Measurements from ENCODE around the gene PCID2.

The PCID2 gene

DNA sequence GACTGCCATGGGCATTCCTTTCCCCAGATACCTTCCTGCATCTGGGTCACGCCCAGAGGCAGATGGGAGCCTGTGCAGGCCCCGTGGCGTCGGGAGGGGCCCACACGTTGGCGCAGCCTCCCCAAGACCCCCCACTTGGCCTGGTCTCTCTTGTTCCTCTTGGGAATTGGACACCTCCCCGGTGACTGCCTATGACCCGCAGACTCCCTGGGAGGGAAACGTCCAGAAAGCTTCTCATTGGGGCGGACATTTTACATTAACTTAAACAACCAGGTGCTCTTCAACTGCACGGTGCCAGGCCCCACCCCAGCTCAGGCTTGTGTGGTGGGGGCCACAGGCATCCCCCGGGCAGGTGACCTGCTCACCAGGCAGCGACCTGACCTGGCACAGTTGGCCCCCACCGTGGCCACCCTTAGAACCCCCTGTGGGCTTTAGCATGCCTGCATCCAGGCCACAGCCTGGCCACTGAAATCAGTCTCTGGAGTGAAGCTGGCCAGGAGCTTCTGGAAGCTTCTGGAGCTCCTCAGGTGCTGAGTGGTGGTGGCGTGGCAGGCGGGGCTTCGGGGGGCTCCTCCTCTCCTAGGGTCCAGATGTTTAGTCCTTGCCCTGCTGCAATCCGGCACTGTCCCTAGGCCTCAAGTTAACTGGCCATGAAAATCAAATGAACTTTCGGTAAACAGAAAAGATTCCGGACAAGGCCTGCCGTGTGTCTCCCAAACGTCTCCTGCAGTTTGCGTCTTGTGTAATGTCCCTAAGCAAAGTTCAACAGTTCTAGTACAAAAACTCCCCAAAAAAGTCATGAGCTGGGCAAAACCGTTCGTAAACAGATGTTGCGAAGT lies 58.5 kb downstream of the PCID2 start:
- no peak for DNase-seq (ENCODE audit: low read depth)

- DNase-seq (ENCODE audit: low read depth): no peak
These were observed 59.4 kb downstream of the PCID2 start for GRCh38 chr13:113148940-113149503.

GRCh38 chr13:113148407-113148806 lies 60.1 kb downstream of the PCID2 start:
- DNase-seq (ENCODE audit: low read depth): no peak

GRCh38 chr13:113147206-113147605 lies 61.3 kb downstream of the PCID2 start:
- no peak for DNase-seq (ENCODE audit: low read depth)

- no peak for DNase-seq (ENCODE audit: low read depth)
These were observed 61.7 kb downstream of the PCID2 start for GRCh38 chr13:113146750-113147149.

- DNase-seq (ENCODE audit: low read depth): no peak
These were observed 62.4 kb downstream of the PCID2 start for GRCh38 chr13:113145911-113146598.

DNA sequence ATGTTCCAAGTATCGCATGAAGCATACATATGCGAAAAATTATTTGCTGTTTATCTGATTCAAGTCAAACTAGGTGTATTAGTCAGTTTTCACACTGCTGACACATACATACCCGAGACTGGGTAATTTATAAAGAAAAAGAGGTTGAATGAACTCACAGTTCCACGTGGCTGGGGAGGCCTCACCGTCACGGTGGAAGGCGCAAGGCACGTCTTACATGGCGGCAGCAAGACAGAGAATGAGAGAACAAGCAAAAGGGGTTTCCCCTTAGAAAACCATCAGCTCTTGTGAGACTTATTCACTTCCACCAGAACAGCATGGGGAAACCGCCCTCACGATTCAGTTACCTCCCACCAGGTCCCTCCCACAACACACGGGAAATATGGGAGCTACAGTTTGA lies 63.0 kb downstream of the PCID2 start:
- no peak for DNase-seq (ENCODE audit: low read depth)

- DNase-seq (ENCODE audit: low read depth): no peak
These were observed 64.2 kb downstream of the PCID2 start for GRCh38 chr13:113144255-113144629.

GRCh38 chr13:113143466-113144254 lies 64.8 kb downstream of the PCID2 start:
- no peak for DNase-seq (ENCODE audit: low read depth)

GRCh38 chr13:113142876-113143275 lies 65.6 kb downstream of the PCID2 start:
- no peak for DNase-seq (ENCODE audit: low read depth)

GRCh38 chr13:113141601-113141970 lies 66.9 kb downstream of the PCID2 start:
- no peak for DNase-seq (ENCODE audit: low read depth)

GRCh38 chr13:113140677-113141600 lies 67.5 kb downstream of the PCID2 start:
- DNase-seq (ENCODE audit: low read depth): no peak

GRCh38 chr13:113139577-113139976 lies 68.9 kb downstream of the PCID2 start:
- no peak for DNase-seq (ENCODE audit: low read depth)

DNA sequence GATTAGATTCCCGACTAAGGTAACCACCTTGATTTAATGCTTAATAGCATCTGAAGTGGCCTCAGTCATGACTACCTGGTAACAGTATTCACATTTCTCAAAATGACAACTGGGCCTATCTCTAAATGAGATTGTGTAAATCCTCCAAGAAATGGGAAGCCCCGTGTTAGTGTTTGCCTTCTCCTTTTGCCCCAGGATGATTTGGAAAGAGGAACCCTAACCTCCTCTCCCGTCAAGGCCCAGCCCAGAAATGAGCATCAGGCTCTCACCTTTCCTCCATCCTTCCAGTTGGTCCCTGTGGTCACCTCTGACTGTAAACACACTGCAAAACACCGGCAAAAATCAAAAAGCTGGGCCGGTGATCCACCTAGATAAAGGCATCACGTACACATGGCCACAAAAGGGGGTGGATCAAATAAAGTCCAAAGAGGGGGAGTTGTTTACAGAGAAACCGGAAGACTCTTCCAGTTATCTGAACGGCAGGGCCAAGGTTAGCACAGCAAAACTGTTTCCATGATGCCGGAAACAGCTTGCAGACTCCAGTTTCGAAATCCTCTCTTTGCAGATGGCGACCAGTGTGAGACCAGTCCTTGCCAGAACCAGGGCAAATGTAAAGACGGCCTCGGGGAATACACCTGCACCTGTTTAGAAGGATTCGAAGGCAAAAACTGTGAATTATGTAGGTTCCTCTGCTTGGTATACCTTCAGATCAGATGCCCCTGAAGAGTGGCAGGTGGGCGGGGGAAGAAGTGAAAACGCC lies 69.5 kb downstream of the PCID2 start:
- no peak for DNase-seq (ENCODE audit: low read depth)

DNA sequence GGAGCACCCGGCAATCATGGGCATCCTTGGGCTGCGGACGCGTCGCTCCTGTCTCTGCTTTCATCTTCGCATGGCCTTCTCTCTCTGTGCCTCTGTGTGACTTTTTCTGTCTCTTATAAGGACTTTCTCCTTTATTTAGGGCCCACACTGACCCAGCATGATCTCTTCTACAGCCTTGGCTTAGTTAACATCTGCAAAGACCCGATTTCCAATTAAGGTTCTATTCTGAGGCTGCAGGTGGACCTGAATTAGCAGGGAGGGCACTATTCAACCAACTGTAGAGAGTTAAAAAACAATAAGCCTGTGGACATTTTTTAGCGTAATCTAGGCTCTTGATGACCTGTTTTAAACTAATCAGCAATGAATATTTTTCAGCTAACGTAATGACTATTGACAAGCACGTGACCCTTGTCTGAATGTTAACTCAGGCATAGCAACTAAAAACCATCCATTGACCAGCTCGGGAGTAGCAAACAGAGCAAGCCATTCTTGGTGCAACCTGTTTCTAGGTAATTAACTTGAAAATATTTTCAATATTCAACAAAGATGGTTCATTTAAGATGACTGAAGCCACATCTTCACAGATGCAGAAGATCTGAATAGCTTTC lies 70.7 kb downstream of the PCID2 start:
- DNase-seq (ENCODE audit: low read depth): no peak

DNA sequence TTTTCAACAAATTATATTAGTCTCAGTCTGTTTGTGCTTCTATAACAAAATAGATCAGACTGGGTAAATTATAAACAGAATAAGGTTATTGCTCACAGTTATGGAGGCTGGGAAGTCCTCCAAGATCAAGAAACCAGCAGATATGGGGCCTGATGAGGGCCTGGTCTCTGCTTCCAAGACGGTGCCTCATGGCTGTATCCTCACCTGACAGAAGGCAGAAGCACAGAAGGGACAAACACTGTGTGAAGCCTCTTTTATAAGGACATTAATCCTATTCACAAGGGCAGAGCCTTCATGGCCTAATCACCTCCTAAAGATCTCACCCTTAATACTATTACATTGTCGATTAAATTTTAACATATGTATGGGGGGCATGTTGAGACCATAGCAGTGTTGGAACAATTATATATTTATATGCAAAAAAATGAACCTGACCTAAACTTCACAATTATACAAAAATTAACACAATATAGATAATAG lies 73.1 kb downstream of the PCID2 start:
- DNase-seq (ENCODE audit: low read depth): no peak

DNA sequence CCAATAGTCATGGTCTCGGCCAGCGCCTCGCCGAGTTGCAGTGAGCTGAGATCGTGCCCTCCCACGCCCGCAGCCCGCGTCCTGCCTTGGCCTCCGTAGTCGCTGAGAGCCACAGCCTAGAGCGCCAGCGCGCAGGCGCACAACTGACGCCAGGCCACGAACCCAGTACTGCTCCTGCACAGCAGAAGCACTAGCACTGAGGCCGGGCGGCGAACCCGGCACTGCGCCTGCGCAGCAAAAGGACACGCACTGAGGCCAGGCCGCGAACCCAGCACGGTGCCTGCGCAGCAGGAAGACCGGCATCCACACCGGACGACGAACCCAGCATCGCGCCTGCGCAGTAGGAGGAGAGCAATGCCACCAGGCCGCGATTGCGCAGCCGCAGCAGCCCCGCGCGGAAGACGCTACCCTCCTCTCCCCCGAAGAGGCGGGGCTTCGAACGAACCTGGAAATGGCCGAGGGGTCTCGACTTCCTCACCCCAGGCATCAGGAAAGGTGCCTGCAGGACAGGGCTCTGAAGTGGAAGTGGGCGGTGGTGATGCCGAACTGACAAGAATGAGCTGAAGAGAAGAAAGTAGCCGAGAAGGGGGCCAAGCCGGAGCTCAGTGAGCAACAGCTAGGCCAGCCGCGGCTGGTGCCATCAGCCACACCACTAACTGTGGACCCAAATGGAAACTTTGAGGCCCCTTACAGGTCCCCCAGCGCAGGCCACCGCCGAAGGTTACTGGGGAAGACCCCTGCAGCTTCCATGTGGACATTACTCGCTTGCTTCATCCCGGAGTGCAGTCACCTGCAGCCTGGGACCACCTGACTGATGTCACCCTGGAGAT lies 78.3 kb downstream of the PCID2 start:
- no peak for DNase-seq (ENCODE audit: low read depth)

- no peak for DNase-seq (ENCODE audit: low read depth)
These were observed 79.0 kb downstream of the PCID2 start for GRCh38 chr13:113129480-113129879.

All from HS-27A (cell line).